ENCODE data around the gene HIGD2A. TPM values are rescaled to one million over a fixed set of nuclear protein-coding genes. Genes with fewer than 3 reads are reported as not detected.

The HIGD2A gene
- total and polyA plus RNA-seq, 2 experiments from 2014 or later: 67.7 to 194 TPM

- no peak for TF ChIP-seq ZNF331 (CRISPR knock-in tag; IDR thresholded peaks at IDR 0.05; ENCODE audit: low read depth)
- TF ChIP-seq NANOG (IDR thresholded peaks at IDR 0.05; ENCODE audit: borderline replicate concordance): no peak
- TF ChIP-seq CREB1 (CRISPR knock-in tag; IDR thresholded peaks at IDR 0.05; ENCODE audit: low read depth): no peak
- no peak for TF ChIP-seq EZH2 (IDR thresholded peaks at IDR 0.05; ENCODE audit: low read depth, unreplicated experiment)
- no peak for TF ChIP-seq EZH2phosphoT487 (IDR thresholded peaks at IDR 0.05; ENCODE audit: unreplicated experiment)
- TF ChIP-seq, protein P1, sequence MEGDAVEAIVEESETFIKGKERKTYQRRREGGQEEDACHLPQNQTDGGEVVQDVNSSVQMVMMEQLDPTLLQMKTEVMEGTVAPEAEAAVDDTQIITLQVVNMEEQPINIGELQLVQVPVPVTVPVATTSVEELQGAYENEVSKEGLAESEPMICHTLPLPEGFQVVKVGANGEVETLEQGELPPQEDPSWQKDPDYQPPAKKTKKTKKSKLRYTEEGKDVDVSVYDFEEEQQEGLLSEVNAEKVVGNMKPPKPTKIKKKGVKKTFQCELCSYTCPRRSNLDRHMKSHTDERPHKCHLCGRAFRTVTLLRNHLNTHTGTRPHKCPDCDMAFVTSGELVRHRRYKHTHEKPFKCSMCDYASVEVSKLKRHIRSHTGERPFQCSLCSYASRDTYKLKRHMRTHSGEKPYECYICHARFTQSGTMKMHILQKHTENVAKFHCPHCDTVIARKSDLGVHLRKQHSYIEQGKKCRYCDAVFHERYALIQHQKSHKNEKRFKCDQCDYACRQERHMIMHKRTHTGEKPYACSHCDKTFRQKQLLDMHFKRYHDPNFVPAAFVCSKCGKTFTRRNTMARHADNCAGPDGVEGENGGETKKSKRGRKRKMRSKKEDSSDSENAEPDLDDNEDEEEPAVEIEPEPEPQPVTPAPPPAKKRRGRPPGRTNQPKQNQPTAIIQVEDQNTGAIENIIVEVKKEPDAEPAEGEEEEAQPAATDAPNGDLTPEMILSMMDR (conservative IDR thresholded peaks at IDR 0.05; ENCODE audit: low read depth in 2 of 2): no peak
Observed at GRCh38 chr5:176368726-176369125, 19.8 kb upstream of the HIGD2A start (continued).

DNA sequence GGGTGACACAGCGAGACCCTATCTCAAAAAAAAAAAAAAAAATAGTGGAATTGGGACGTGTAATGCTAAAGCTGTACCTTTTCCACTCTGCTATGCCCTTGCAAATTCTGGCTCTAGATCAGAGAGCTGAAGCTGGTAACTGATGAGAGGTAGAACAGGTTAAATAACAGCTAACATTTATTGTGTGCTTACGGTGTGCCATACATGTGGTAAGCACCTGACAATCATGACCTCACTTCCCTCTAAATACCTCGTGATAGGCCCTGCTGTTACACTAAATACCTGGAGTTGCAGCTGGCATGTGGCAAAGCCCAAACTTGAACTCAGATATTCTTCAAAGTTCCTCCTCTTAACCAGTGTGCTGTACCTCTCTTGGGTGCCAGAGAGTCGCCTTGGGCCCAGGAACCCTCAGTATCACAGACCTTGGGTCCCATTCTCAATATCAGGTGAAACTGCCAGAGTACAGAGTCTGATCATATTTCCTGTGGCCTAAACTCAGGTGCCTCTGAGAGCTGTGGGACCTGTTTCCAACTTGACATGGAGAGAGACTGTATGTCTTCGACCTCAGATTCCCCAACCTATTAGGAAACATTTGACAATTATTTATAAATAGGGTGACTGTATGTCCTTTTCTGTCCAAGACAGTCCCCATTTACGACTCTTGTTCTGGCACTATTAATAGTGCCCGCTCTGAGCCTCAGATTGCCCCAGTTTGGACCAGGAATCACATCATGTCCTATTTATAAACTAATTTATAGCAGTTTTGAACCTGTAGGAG, 18.4 kb upstream of the HIGD2A start:
- no peak for TF ChIP-seq JUNB (IDR thresholded peaks at IDR 0.05; ENCODE audit: unreplicated experiment)
- TF ChIP-seq ZNF114 (CRISPR knock-in tag; IDR thresholded peaks at IDR 0.05): no peak
- no peak for TF ChIP-seq EZH2phosphoT487 (IDR thresholded peaks at IDR 0.05; ENCODE audit: unreplicated experiment)
- TF ChIP-seq ZNF331 (CRISPR knock-in tag; IDR thresholded peaks at IDR 0.05; ENCODE audit: low read depth): no peak
- TF ChIP-seq ETS1 (IDR thresholded peaks at IDR 0.05): no peak
- no peak overlapping the region for H3K4me3 Mint-ChIP-seq
- H3K27ac Mint-ChIP-seq: no peak overlapping the region

More for the DNA sequence above, 18.4 kb upstream of the HIGD2A start:
- ATAC-seq (no peak), DNase-seq (ENCODE audit: low spot score) (no peak)
- H3K36me3 ChIP-seq (ENCODE audit: insufficient read depth): no peaks in the 10 kb centered on the region
- peaks cover 3% of the 10 kb centered on the region; the same call in 2 of the 3 replicates for H3K4me1 Mint-ChIP-seq
- H3K4me1 ChIP-seq (ENCODE audit: insufficient read depth): peaks cover 3% of the 10 kb centered on the region; the same call in 1 of the 2 replicates
- no peaks in the 10 kb centered on the region for H3K79me2 ChIP-seq (replicated peaks; ENCODE audit: insufficient read depth)
- H3K36me3 Mint-ChIP-seq (ENCODE audit: low read depth): peaks cover 15% of the 10 kb centered on the region
- no peaks in the 10 kb centered on the region for H3K9me3 Mint-ChIP-seq
- no peaks in the 10 kb centered on the region for H3F3A ChIP-seq (replicated peaks; ENCODE audit: low read depth)
- H3K27ac ChIP-seq (ENCODE audit: low read depth): no peak overlapping the region
- H3K4me3 ChIP-seq: no peak overlapping the region
- H3K27me3 ChIP-seq (ENCODE audit: insufficient read depth): peaks cover 25% of the 10 kb centered on the region
- no peaks in the 10 kb centered on the region for H3K9me2 ChIP-seq (ENCODE audit: insufficient read depth)
- peaks cover 16% of the 10 kb centered on the region for H3K27me3 Mint-ChIP-seq (ENCODE audit: insufficient read depth, low read depth, poor library complexity)
- no peak overlapping the region for H3K4me2 ChIP-seq
- no peak overlapping the region for H2AFZ ChIP-seq
- H4K20me1 ChIP-seq (replicated peaks; ENCODE audit: insufficient read depth): 0 out of 2 replicates have a peak, but pooled peaks cover 6% of the 10 kb centered on the region

All from GM23338 (cell line).